Raji (cell line): ENCODE results near the gene ICAM5.

ENCODE experiments used
- POLR2A ChIP-seq: IDR thresholded peaks from 2 replicates; pipeline ENCODE4 v1.6.1; 2011; ENCODE audit warnings: low read depth, low read length, control low read depth; ENCODE audit not compliant: insufficient read depth

Gene ICAM5

DNA sequence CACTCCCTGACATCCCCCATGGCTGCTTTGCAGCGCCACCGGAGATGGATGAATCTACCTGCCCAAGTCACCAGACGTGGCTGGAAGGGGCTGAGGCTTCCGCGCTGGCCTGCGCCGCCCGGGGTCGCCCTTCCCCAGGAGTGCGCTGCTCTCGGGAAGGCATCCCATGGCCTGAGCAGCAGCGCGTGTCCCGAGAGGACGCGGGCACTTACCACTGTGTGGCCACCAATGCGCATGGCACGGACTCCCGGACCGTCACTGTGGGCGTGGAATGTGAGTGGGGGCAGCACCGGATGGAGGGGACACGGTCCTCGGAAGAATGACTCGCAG lies 4.6 kb downstream of the ICAM5 start:
- no peak for TF ChIP-seq POLR2A

DNA sequence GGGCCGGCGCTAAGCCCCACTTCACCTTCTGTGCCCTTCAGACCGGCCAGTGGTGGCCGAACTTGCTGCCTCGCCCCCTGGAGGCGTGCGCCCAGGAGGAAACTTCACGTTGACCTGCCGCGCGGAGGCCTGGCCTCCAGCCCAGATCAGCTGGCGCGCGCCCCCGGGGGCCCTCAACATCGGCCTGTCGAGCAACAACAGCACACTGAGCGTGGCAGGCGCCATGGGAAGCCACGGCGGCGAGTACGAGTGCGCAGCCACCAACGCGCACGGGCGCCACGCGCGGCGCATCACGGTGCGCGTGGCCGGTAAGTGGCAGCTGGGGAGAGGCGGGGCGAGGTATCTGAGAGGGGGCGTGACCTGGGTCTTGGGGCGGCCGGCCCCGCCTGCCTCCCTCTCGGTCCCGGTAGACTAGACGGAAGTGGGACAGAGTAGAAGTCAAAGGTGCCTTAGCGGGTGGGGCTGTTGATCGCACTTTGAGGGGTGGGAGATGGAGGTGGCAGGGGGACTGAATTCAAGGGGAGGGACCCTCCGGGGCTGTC lies 5.6 kb downstream of the ICAM5 start:
- no peak for TF ChIP-seq POLR2A

DNA sequence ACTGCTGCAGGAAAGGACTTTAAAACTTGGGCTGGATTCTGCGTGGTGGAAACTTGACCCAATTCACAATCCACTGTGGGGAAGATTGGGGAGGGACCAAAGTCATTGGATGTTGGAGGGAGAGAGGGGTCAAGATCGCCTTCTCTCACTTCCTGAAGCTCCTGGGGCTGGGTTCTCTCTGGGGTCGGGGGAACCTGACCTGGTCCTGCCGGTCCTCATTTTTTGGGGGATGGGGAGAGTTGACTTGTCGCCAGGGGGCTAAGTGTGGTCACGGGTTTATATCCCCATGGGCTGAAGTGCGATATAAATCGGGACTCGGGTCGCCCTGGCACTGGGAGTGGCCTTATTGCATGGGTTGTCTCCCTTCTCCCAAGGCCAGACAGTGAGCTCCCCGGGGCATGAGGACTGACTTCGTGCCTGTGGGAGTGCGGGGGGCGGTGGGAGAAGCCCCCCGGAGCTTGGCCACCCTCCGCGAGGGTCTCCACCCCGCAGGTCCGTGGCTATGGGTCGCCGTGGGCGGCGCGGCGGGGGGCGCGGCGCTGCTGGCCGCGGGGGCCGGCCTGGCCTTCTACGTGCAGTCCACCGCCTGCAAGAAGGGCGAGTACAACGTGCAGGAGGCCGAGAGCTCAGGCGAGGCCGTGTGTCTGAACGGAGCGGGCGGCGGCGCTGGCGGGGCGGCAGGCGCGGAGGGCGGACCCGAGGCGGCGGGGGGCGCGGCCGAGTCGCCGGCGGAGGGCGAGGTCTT lies 6.3 kb downstream of the ICAM5 start:
- TF ChIP-seq POLR2A, result no peak

- no peak for TF ChIP-seq POLR2A
These were observed 10.1 kb downstream of the ICAM5 start for GRCh38 chr19:10299545-10300458.

GRCh38 chr19:10305139-10305806 lies 15.5 kb downstream of the ICAM5 start:
- TF ChIP-seq POLR2A, result no peak

- TF ChIP-seq POLR2A, result no peak
These were observed 16.6 kb downstream of the ICAM5 start for GRCh38 chr19:10306327-10306726.

GRCh38 chr19:10309423-10309822 lies 19.7 kb downstream of the ICAM5 start, which contains the start of gene ZGLP1:
Gene ZGLP1, minus strand, starts transcription at chr19:10309815.
- no peak for TF ChIP-seq POLR2A

- TF ChIP-seq POLR2A, result peak; percentile 71; the same call in 1 of the 2 replicates
These were observed 25.8 kb downstream of the ICAM5 start, which contains the start of gene FDX2 for GRCh38 chr19:10315335-10316214. Gene FDX2, minus strand, starts transcription at chr19:10316015. Its CDS starts 19 bp downstream, at chr19:10315996.

DNA sequence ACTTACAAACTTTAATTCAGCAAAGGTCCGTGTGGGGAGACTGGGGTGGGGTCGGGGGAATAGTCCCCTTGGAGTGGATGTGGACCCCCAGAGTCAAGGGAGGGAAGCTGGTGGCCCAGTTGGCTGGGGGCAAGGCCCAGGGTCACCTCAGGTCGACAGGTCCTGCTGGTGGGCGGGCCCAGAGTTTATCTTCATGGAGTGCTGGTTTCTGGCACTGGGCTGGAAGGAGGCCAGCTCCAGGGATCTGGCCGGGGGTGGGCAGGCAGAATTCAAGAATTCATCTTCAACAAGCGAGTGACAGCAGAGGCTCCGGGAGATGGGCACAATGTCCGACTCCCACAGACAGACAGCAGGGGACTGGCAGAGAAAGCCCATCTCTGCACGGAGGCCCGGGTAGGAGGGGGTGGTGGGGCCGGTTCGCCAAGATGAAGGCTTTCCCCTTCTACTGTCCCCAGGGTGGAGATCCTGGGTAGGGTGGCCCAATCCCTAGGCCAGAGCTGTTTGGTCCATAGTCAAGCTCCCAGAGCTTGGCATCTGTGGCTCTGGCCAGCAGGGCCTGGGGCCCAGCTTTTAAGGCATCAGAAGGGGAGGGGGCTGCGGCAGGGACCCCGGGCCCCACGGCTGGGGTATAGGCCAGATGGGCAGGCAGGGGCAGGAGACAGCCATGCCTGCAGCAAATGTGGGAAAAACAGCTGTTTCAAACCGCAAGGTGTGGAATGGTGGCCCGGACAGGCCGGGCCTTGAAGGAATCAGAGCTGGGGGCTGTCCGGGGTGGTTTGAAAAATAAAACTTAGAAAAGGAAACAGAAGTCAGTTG lies 26.7 kb downstream of the ICAM5 start:
- TF ChIP-seq POLR2A, result no peak

DNA sequence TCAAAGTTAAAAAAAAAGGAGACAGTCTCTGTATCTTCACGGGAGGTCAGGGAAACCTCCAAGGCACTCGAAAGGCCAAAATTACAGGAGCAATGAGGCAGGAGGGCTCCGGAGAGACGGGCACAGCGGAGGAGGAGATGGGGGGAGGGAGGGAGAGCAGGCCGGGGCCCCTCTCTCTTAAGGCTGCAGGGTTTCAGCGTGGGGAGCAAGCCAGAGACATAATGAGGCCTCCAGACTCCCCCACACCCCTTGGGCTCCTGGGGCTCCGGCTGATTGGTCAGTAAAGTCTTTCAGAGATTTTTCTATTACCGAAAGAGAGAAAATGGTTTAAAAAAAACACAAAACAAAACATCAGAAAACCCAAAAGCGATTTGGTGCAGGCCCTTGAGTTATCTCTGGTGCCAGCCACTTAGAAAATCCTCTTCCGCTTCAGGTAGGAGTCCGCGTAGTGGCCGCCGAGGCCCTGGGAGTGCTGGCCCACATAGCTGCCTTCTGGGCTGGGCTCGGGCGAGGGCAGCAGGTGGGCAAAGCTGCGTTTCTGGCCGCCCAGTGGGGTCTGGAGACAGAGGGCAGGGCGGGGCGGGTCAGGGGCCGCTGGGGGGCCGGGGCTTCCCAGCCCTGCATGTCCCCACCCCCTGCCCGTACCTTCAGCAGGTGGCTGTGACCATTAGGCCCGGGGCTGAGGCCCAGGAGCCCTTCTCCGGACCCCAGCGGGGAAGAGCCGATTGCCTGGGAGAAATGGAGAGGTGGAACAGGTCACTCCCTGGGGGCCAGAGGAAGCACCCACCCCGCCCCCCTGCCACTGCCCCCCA lies 27.5 kb downstream of the ICAM5 start:
- TF ChIP-seq POLR2A, result no peak

- TF ChIP-seq POLR2A, result no peak
These were observed 28.2 kb downstream of the ICAM5 start for GRCh38 chr19:10317857-10318462.
